ENCODE data around the gene CCDC17. TPM values are rescaled to one million over a fixed set of nuclear protein-coding genes. Genes with fewer than 3 reads are reported as not detected.

Gene CCDC17
- total RNA-seq: 1 to 10 TPM; 3.6 to 7.3 TPM

GRCh38 chr1:45623972-45624371 lies at the start of gene CCDC17:
Gene CCDC17, minus strand, starts transcription at chr1:45624054. Its CDS starts 145 bp downstream, at chr1:45623909.
- H3K4me3 ChIP-seq: no peak within 1 kb of the TSS

GRCh38 chr1:45669859-45670655 lies 46.2 kb upstream of the CCDC17 start:
- DNase-seq (no peak), ATAC-seq (no peak)
- Histone ChIP-seq H3K4me3 (no peak overlapping the region), H3K27me3 (no peaks in the 10 kb centered on the region), H3K9me3 (no peaks in the 10 kb centered on the region), H3K27ac (peak overlapping the region in 1 of 4 donors; percentile 16), H3K36me3 (replicated peaks in 1 of 2; ENCODE audit: insufficient read depth in 1 of 2, low read depth in 2 of 2) (no peaks in the 10 kb centered on the region), H3K4me1 (peaks cover 47% of the 10 kb centered on the region)
- intact Hi-C loops (cut with DNase I): no loop called here
- no peak for TF ChIP-seq POLR2A (IDR thresholded peaks at IDR 0.05)
- WGBS, 2 donors: 73 to 77% methylated on average over 6 of the region's 6 CpGs

More at GRCh38 chr1:45623972-45624371, at the start of gene CCDC17:
- no peak within 1 kb of the TSS for H3K27ac ChIP-seq
- WGBS, 2 donors: 47 to 67% methylated on average over 4 of the region's 4 CpGs
- peaks cover 9 to 14% of the 10 kb centered on the region in 2 donors for H3K36me3 ChIP-seq (replicated peaks in 1 of 2; ENCODE audit: insufficient read depth in 1 of 2, low read depth in 2 of 2)
- no peaks in the 10 kb centered on the region for H3K27me3 ChIP-seq
- intact Hi-C loops (cut with DNase I): no loop called here
- DNase-seq: no peak
- no peaks in the 10 kb centered on the region for H3K4me1 ChIP-seq
- H3K9me3 ChIP-seq: no peaks in the 10 kb centered on the region
- no peak for ATAC-seq
- TF ChIP-seq POLR2A (IDR thresholded peaks at IDR 0.05) (no peak), CTCF (IDR thresholded peaks at IDR 0.05) (no peak)

- Histone ChIP-seq H3K4me1 (peaks cover 43% of the 10 kb centered on the region), H3K27me3 (no peaks in the 10 kb centered on the region), H3K27ac (peak overlapping the region in 1 of 4 donors; percentile 16), H3K36me3 (replicated peaks in 1 of 2; ENCODE audit: insufficient read depth in 1 of 2, low read depth in 2 of 2) (no peaks in the 10 kb centered on the region), H3K4me3 (no peak overlapping the region), H3K9me3 (no peaks in the 10 kb centered on the region)
- ATAC-seq (no peak), DNase-seq (no peak)
- WGBS, 2 donors: 19 to 29% methylated on average over 1 of the region's 1 CpG
- intact Hi-C loops (cut with DNase I): no loop called here
- TF ChIP-seq CTCF (IDR thresholded peaks at IDR 0.05): no peak
- TF ChIP-seq POLR2A (IDR thresholded peaks at IDR 0.05): no peak
Observed at GRCh38 chr1:45669379-45669778, 45.5 kb upstream of the CCDC17 start.

- intact Hi-C loops (cut with DNase I): no loop called here
- WGBS, 2 donors: 88 to 95% methylated on average over 4 of the region's 4 CpGs
- Histone ChIP-seq H3K9me3 (no peaks in the 10 kb centered on the region), H3K36me3 (replicated peaks in 1 of 2; ENCODE audit: insufficient read depth in 1 of 2, low read depth in 2 of 2) (no peaks in the 10 kb centered on the region), H3K4me3 (no peak overlapping the region), H3K4me1 (peaks cover 34% of the 10 kb centered on the region), H3K27ac (no peak overlapping the region), H3K27me3 (no peaks in the 10 kb centered on the region)
- ATAC-seq (peak; percentile 35), DNase-seq (no peak)
- TF ChIP-seq POLR2A (IDR thresholded peaks at IDR 0.05) (no peak), CTCF (IDR thresholded peaks at IDR 0.05) (no peak)
Observed at GRCh38 chr1:45668526-45668925, 44.7 kb upstream of the CCDC17 start.

- 62 to 69% methylated on average over 8 of the region's 8 CpGs for WGBS, 2 donors
- TF ChIP-seq CTCF (IDR thresholded peaks at IDR 0.05): no peak
- TF ChIP-seq POLR2A (IDR thresholded peaks at IDR 0.05): no peak
- no peaks in the 10 kb centered on the region for H3K36me3 ChIP-seq (replicated peaks in 1 of 2; ENCODE audit: insufficient read depth in 1 of 2, low read depth in 2 of 2)
- no peaks in the 10 kb centered on the region for H3K9me3 ChIP-seq
- H3K4me1 ChIP-seq: peaks cover 26% of the 10 kb centered on the region
- intact Hi-C loops (cut with DNase I): no loop called here
- H3K27ac ChIP-seq: no peak overlapping the region
- ATAC-seq: no peak
- no peak for DNase-seq
- no peaks in the 10 kb centered on the region for H3K27me3 ChIP-seq
- H3K4me3 ChIP-seq: no peak overlapping the region
Observed at GRCh38 chr1:45667321-45668111, 43.7 kb upstream of the CCDC17 start.
